GM04504 (cell line): ENCODE data around the gene PDXK.
"Not testable (repeated sequence)": the region's sequence is repeated elsewhere in the genome, so short reads cannot be mapped to it uniquely, and the experiment has no call there.

Source experiments
- DNase-seq: peaks from one replicate; pipeline ENCODE4 v3.0.0-alpha.2; 2012; ENCODE audit warnings: low read depth

Gene PDXK

GRCh38 chr21:43718872-43719747, at the start of gene PDXK:
TSS of gene PDXK (plus strand) at chr21:43719129. CDS start at chr21:43719295, 166 bp downstream.
- no peak for DNase-seq

DNA sequence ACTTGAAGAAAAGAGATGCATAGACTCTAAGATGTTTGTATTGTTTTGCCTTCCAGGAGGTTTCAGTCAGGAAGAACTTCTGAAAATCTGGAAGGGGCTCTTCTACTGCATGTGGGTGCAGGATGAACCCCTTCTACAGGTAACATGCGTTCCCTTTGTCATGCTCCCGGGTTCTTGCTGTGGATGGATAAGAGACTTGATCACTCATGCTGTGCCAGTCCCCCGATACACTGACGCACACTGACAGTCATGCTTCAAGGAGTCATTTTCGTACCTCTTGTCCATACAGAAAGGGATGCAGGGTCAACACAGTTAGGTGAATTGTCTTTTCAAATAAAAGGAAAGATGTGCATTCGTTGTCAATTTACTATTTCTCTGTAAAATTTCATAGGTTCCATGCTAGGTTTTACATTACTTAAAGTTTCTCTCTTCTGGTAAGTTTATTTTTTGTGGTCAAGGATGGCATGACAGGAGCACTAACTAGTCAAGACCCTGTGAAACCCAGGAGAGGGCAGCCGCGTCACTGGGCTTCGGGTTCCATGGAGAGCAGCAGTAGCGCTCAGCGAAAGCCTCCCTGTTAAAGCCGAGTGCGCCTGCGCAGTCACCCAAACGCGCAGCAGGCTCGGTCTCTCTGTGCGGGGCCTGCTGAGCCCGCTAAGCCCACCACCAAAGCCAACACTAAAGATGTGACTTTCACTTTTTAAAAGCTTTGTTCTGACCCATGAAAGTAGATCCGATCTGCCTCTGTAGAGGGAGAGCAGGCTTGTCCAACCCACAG, 48.9 kb upstream of the PDXK start:
- no peak for DNase-seq

DNA sequence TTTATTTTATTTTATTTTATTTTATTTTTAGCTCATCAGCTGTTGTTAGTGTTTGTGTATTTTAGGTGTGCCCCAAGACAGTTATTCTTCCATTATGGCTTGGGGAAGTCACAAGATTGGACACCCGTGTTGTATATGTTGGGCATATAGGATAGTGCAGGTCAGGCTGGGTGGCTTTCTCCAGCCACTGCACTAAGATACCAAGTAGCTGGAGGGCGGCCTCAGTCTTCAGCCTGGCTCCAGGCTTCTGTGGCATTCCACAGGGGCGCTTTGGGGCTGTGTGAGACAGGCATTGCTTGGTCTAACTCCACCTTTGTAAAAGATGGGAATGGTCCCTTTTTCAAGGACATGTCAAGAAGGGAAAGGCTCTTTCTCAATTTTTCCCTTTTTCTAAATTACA, 43.1 kb upstream of the PDXK start:
- no peak for DNase-seq

DNA sequence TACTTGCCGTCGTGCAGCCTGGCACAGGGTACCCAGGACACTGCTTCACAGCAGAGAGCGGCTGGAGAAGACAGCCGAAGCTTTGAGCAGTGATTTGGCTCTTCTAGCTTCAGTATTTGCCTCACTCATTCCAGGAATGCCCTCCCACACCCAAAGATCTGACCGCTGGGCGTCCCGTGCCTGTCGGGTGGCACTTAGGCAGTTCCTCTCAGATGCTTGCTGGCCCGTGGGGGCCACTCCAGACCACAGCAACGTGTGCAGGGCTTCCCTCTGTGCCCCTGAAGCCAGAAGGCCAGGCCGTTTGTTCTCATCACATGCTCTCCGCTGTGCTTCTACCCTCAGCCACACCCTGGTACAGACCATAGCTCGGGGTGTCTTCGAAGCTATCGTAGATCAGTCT, 42.5 kb upstream of the PDXK start:
- no peak for DNase-seq

- DNase-seq = no peak
Measured at GRCh38 chr21:43679951-43680350, 39.0 kb upstream of the PDXK start.

DNA sequence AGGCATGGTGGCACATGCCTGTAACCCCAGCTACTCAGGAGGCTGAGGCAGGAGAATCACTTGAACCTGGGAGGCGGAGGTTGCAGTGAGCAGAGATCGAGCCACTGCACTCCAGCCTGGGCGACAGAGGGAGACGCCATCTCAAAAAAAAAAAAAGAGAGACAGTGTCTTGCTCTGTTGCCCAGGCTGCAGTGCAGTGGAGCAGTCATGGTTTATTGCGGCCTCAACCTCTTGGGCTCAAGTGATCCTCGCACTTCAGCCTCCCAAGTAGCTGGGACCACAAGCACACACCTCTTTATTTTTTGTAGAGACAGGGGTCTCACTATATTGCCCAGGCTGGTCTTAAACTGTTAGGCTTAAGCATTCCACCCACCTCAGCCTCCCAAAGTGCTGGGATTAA, 38.5 kb upstream of the PDXK start:
- not testable (repeated sequence) for DNase-seq

GRCh38 chr21:43681650-43682049, 37.3 kb upstream of the PDXK start:
- DNase-seq = no peak

DNA sequence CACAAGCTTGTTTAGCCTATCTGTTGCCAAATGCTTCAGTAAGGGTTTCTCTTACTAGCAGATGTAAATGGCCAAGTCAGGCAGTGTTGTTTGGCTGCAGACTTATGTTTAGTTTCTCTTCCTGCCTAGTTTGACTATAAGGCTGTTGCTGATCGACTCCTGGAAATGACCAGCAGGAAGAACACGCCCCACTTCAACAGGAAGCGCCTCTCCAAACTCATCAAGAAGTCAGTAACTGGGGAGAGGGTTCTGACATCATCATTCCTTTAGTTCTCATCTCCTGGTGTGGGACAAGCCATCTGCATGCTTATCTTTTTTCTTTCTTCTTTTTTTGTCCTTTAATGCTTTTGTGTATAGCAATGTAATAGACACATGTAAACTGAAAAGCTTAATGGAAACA, 34.5 kb upstream of the PDXK start:
- no peak for DNase-seq

- DNase-seq = no peak
Measured at GRCh38 chr21:43686811-43687565, 31.9 kb upstream of the PDXK start.

DNA sequence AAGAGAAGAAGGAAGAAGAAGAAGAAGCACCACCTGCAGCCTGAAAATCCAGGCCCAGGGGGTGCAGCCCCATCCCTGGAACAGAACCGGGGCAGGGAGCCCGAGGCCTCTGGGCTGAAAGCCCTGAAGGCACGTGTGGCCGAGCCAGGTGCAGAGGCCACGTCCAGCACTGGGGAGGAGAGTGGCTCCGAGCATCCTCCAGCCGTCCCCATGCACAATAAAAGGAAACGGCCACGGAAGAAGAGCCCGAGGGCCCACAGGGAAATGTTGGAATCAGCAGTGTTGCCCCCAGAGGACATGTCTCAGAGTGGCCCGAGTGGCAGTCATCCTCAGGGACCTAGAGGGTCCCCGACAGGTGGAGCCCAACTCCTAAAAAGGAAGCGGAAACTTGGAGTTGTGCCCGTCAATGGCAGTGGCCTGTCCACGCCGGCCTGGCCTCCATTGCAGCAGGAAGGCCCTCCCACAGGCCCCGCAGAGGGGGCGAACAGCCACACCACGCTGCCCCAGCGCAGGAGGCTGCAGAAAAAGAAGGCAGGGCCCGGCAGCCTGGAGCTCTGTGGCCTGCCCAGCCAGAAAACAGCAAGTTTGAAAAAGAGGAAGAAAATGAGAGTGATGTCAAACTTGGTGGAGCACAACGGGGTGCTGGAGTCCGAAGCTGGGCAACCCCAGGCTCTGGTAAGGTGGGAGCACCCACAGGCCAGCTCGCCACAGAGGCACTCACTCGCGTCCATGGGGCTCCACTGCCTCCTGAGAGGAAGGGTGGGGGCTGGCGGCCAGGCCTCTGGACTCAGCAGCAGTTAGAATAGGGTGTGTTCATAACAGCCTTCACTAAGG, 31.1 kb upstream of the PDXK start:
- DNase-seq = no peak

- DNase-seq = no peak
Measured at GRCh38 chr21:43688906-43689305, 30.0 kb upstream of the PDXK start.

- no peak for DNase-seq
Measured at GRCh38 chr21:43689556-43690337, 29.2 kb upstream of the PDXK start.

- no peak for DNase-seq
Measured at GRCh38 chr21:43690346-43690745, 28.6 kb upstream of the PDXK start.

- no peak for DNase-seq
Measured at GRCh38 chr21:43691086-43691795, 27.7 kb upstream of the PDXK start.

DNA sequence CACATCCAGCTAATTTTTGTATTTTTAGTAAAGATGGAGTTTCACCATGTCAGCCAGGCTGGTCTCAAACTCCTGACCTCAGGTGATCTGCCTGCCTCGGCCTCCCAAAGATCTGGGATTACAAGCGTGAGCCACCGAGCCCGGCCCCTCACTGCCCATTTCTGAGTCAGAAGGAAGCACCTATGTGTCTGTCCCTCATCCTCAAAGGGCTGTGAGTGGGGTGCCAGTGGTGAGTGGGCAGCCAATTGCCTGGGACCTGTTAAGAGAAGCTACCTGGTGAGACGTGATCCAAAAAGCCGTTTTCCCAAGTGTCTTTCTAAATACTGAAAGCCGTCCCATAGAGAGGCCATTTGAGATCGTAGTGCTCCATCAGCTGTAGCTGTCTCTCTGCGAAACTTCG, 27.1 kb upstream of the PDXK start:
- DNase-seq = no peak

DNA sequence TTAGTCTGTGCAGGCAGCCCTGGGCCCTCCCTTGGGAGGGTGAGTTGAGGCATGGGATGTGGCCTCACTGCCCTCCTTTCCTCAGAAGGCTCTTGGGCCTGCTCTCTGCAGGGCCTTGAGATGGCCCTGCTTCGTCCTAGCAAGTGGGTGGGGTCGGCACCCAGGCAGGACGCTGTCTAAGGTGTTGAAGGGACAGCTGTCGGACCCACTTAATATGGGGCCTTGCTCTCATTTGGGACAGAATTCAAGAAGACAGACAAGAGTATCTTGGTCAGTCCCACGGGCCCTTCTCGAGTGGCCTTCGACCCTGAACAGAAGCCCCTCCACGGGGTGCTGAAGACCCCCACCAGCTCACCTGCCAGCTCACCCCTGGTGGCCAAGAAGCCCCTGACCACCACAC, 26.0 kb upstream of the PDXK start:
- no peak for DNase-seq

DNA sequence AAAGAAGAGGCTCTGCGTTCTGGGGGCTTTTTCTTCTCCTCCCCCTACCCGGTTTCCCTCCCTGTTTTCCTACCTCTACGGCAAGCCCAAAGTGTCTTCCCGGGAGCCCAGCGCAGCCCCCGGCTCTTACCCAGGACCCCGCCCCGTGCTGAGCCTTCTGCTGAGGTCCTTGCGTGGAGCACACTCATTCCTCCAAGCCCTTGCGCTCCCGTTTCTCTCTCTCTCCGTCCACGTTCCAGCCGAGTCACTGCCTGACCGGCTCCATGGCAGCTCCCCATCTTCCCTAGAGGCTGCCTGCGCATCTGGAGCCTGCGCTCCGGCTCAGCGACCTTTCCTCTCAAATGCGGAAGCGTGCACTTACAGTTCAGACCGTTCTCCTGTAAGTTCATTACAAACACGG, 24.9 kb upstream of the PDXK start:
- no peak for DNase-seq

- DNase-seq = no peak
Measured at GRCh38 chr21:43694437-43695079, 24.4 kb upstream of the PDXK start.

GRCh38 chr21:43696214-43696613, 22.7 kb upstream of the PDXK start:
- no peak for DNase-seq
